ENCODE measurements around the gene VPS39. TPM values are rescaled to one million over a fixed set of nuclear protein-coding genes. Genes with fewer than 3 reads are reported as not detected.

VPS39 gene
- total RNA-seq, 1 experiment from 2014 or later, result 40.4 TPM

DNA sequence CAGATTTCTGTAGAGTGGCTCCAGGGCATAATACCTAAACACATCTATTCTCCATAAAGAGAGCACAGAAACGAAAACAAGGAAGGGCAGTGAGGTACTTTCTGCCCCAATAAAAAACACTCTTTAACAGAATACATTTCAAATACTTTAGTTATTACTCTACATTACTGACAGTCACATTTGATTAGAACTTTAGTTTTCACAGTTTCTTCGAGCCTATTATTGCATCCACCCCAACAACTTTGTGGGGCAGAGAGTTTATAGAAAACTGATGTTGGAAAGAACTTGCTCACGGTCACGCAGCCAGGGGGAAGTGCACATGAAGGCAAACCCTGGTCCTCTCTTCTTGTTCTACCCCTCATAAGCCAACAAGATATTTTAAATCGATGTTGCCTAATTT, 9.0 kb downstream of the VPS39 start:
- DNase-seq (ENCODE audit: low read depth), result no peak

- DNase-seq (ENCODE audit: low read depth), result no peak
Measured at GRCh38 chr15:42198516-42198915, 9.6 kb downstream of the VPS39 start.

- DNase-seq (ENCODE audit: low read depth), result peak; percentile 67
Measured at GRCh38 chr15:42194513-42194912, 13.6 kb downstream of the VPS39 start.

DNA sequence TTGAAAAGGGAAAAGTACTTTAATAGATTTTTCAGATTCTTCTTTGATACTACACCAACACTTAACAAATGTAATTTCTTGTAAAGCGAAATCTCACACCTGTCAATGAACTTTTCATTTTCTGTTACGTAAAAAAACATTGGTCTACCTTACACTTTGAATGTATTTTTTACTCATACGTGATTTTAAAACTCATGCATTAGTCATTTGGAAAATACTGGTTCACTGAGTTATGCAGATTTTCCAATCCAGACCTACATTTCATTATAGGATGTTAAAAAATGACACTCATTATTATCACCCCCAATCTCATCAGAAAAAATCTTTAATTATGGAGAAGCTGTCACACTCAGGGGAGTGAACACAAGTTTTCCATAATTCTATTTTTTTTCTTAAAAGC, 14.7 kb downstream of the VPS39 start:
- DNase-seq (ENCODE audit: low read depth), result no peak

GRCh38 chr15:42191610-42192346, 16.3 kb downstream of the VPS39 start:
- no peak for DNase-seq (ENCODE audit: low read depth)

DNA sequence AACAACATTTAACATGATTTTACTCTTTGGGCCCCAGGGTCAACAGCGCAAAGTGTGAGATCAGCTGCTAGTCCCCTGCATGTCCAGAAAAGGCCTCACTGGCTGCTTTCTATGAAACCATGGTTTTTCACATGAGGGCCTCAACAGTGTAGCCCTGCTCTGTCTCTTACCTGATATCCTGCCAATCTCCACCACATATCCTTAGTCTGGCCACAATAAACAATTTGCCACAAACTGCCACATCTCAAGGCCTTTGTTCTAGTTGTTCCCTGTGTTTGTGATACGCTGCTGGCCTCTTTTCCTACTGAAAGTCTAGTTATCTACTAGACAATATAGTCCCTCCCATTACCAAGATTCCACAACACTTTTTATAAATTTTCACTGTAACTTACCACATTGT, 17.7 kb downstream of the VPS39 start:
- DNase-seq (ENCODE audit: low read depth), result no peak

GRCh38 chr15:42185801-42186200, 22.3 kb downstream of the VPS39 start:
- no peak for DNase-seq (ENCODE audit: low read depth)

DNA sequence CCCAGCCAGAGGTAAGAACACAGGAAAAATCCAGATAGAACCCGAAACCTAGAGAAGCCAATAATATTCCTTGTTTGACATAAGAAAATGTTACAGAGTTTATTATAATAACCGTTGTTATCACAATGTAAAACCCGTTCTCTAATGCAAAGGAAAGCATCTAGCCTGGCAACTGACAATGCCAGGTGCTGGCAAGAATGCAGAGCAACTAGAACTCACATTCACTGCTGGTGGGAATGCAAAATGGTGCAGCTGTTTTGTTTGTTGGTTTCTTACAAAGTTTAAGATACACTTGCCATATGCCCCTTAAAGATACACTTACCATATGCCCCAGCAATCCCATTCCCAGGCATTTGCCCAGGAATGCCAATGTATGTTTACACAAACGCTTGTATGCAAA, 23.4 kb downstream of the VPS39 start:
- peak; percentile 23 for DNase-seq (ENCODE audit: low read depth)

DNA sequence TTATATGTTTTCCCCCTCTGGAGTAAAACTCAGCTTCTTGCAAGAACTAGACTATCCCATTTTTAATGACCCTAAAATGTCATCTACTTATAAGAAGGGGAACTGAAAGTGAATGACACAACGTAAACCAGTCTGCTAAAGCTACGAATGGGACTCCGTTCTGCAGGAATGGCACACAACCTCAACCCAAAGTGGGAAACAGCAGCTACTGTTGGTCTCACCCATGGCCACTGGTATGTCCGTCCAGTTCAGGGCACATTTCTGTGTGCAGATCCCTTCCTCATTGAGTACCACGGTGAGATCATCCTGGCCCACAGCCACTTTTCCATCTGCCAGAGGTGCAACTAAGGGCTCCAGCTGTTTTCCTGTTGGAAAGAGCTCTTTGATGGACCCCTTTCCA, 23.8 kb downstream of the VPS39 start:
- peak; percentile 23 for DNase-seq (ENCODE audit: low read depth)

- no peak for DNase-seq (ENCODE audit: low read depth)
Measured at GRCh38 chr15:42182961-42183360, 25.1 kb downstream of the VPS39 start.

DNA sequence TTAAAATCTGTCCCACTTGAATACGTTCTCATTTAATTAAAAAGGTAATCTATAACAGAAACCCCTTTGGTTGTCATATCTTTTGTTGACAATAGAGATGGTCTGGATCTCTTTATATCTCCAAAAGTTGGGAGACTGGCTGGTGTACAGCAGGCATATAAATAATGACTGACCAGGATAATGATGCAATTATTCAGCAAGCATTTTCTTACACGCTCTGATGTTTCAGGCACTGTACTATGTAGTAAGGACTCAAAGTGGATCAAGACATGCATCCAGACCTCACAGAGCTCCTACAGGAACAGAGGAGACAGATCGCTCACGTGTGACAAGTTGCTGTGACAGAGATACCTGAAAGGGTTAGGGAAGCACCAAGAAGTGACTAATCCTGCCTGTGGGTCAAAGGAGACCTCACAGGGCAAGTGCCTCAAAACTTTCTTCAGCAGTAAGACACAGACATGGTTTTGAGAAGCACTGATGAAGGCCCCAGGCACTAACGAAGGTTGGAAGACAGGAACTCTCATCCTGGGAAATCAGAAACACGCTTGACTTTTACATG, 25.7 kb downstream of the VPS39 start:
- no peak for DNase-seq (ENCODE audit: low read depth)

- no peak for DNase-seq (ENCODE audit: low read depth)
Measured at GRCh38 chr15:42178056-42178455, 30.0 kb downstream of the VPS39 start.

GRCh38 chr15:42175671-42176070, 32.4 kb downstream of the VPS39 start:
- DNase-seq (ENCODE audit: low read depth), result no peak

DNA sequence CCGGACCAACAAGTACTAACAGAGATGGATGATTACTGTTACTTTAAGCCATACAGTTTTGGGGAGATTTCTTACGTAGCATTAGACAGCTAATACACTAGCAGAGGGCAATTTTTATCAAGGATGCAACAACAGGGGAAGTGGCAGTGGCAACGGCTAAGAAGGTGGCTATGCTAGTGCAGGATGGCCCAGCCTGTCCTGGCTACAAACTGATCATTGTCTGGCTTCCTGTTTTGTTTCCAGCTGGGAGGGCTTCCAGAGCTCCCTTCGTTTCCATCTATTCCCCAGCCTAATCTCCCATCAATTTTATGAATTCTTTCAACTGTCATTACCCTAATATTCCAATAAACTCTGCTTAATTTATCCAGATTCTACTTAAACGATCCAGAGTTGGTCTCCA, 35.6 kb downstream of the VPS39 start:
- DNase-seq (ENCODE audit: low read depth), result no peak

DNA sequence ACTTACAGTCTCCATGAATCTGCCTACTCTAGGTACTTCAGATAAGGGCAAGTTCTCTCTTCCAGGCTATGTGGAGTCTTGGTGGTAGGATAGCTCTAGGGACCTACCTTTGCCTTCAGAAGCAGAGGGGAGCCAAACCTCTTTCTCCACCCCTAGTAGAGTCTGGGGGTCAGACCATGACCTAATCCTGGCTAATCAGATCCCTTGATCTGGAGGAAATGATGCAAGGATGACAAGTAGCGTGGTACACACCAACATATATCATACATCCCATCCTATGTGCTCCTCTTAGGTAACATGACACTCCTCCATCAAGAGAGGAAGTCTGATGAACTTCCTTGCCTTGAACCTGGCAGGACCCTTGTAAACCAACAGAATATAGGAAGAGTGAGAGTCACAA, 36.3 kb downstream of the VPS39 start:
- no peak for DNase-seq (ENCODE audit: low read depth)

- DNase-seq (ENCODE audit: low read depth), result no peak
Measured at GRCh38 chr15:42171122-42171521, 37.0 kb downstream of the VPS39 start.

DNA sequence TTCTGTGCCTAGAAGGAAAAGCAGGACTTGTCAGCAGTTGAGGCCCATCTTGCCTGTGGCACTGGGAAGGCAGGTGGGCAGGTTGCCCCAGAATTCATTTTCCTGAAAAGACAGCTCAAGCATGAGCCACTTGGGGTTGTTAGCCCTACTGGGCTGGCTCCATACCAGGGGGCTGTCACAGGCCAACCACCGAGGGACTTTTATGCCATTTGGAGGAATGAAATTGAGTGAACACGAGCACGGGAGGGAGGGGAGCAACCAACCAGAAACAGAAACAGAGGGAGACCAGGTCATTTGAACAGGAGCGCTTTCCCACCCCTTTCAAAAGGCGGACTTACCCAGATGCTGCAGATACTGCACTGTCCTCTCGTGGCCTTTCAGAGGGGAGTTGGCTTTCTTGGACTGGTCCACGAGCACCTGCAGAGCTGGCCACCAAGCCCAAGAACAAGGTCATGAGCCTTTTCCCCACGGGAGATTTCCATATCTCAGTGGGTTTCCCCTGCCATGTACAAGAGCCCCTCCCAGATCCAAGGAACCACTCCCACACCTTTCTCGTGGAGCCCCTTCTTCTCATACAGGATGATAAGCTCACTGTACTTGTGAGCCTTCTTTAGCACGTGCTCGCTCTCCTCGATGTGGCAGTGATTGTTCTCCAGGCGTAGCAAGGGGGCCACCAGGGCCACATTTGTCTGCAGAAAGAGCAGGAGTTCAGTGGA, 41.7 kb downstream of the VPS39 start:
- no peak for DNase-seq (ENCODE audit: low read depth)

DNA sequence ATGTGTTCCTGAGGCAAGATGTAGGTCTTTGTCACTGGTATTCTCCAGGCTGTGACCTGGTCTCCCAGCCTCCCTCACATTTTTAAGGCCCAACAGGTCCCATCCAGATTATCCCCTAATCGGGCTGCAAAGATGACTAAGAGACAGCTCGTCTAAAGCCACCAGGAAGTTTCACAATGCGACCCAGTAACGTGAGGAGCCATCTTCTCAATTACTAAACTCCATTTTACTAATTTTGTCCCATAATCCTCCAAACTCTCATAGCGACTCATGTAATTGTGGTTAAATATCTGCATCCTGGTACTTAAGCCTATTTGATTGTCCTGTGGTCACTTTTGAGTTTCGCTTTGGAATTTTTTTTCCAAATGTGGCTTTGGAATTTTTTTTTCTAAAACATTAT, 43.0 kb downstream of the VPS39 start:
- peak; percentile 79 for DNase-seq (ENCODE audit: low read depth)

- no peak for DNase-seq (ENCODE audit: low read depth)
Measured at GRCh38 chr15:42163947-42164550, 44.1 kb downstream of the VPS39 start.

GRCh38 chr15:42163291-42163690, 44.8 kb downstream of the VPS39 start:
- no peak for DNase-seq (ENCODE audit: low read depth)

- no peak for DNase-seq (ENCODE audit: low read depth)
Measured at GRCh38 chr15:42160136-42160535, 48.0 kb downstream of the VPS39 start.

GRCh38 chr15:42159381-42160015, 48.6 kb downstream of the VPS39 start:
- no peak for DNase-seq (ENCODE audit: low read depth)
